GM23338 (cell line): ENCODE data around the gene TMEM11. TPM values are rescaled to one million over a fixed set of nuclear protein-coding genes. Genes with fewer than 3 reads are reported as not detected.

Experiments
- ATAC-seq: fragments of 200-7000 bp; cut with Tn5 transposase; 3 replicates; pipeline ENCODE4 v1.9.1; 2020
- DNase-seq: peaks from one replicate; pipeline ENCODE4 v3.0.0-alpha.2; 2015; ENCODE audit warnings: low spot score
- H2AFZ ChIP-seq: fragments of 200-600 bp; sonication (generic); 2 replicates; pipeline ENCODE4 v1.8.0; 2016; ENCODE audit warnings: antibody characterized with exemption, mild to moderate bottlenecking, moderate library complexity
- H3F3A ChIP-seq: fragments of 200-600 bp; sonication (generic); replicated peaks from 2 replicates; pipeline ENCODE4 v1.8.0; 2017; ENCODE audit warnings: antibody characterized with exemption, mixed run types, low read depth
- H3K27ac ChIP-seq: fragments of 200-600 bp; sonication (generic); 2 replicates; pipeline ENCODE4 v1.6.1; 2016; ENCODE audit warnings: low read depth
- H3K27me3 ChIP-seq: fragments of 200-600 bp; sonication (generic); 2 replicates; pipeline ENCODE4 v1.8.0; 2016; ENCODE audit warnings: mild to moderate bottlenecking, mixed run types, moderate library complexity; ENCODE audit not compliant: insufficient read depth
- H3K36me3 ChIP-seq: fragments of 200-600 bp; sonication (generic); 2 replicates; pipeline ENCODE4 v1.8.0; 2016; ENCODE audit warnings: mild to moderate bottlenecking; ENCODE audit not compliant: insufficient read depth
- H3K4me1 ChIP-seq: fragments of 200-600 bp; sonication (generic); 2 replicates; pipeline ENCODE4 v1.8.0; 2016; ENCODE audit warnings: mild to moderate bottlenecking, moderate library complexity; ENCODE audit not compliant: insufficient read depth
- H3K4me2 ChIP-seq: fragments of 200-600 bp; sonication (generic); 2 replicates; pipeline ENCODE4 v1.7.1; 2017; ENCODE audit warnings: mixed run types
- H3K4me3 ChIP-seq: fragments of 200-600 bp; sonication (generic); 2 replicates; pipeline ENCODE4 v1.6.1; 2016; ENCODE audit warnings: mixed run types
- H3K79me2 ChIP-seq: fragments of 200-600 bp; sonication (generic); replicated peaks from 2 replicates; pipeline ENCODE4 v1.8.0; 2017; ENCODE audit warnings: mild to moderate bottlenecking; ENCODE audit not compliant: insufficient read depth
- H3K9me2 ChIP-seq: fragments of 200-600 bp; sonication (generic); 2 replicates; pipeline ENCODE4 v1.8.0; 2017; ENCODE audit not compliant: insufficient read depth
- H4K20me1 ChIP-seq: fragments of 200-600 bp; sonication (generic); replicated peaks from 2 replicates; pipeline ENCODE4 v1.8.0; 2017; ENCODE audit warnings: mild to moderate bottlenecking; ENCODE audit not compliant: insufficient read depth
- H3K27ac Mint-ChIP-seq: 2 replicates; pipeline ENCODE4 v1.8.0; 2020; ENCODE audit warnings: inconsistent platforms, mild to moderate bottlenecking, moderate library complexity, mixed read lengths
- H3K27me3 Mint-ChIP-seq: 3 replicates; pipeline ENCODE4 v1.8.0; 2022; ENCODE audit warnings: low read depth, mild to moderate bottlenecking, moderate library complexity, mixed read lengths, inconsistent platforms; ENCODE audit not compliant: insufficient read depth, poor library complexity
- H3K36me3 Mint-ChIP-seq: 3 replicates; pipeline ENCODE4 v1.8.0; 2021; ENCODE audit warnings: low read depth, mild to moderate bottlenecking, inconsistent platforms, moderate library complexity, mixed read lengths
- H3K4me1 Mint-ChIP-seq: 3 replicates; pipeline ENCODE4 v1.8.0; 2020; ENCODE audit warnings: mild to moderate bottlenecking, inconsistent platforms, mixed read lengths
- H3K4me3 Mint-ChIP-seq: 3 replicates; pipeline ENCODE4 v1.8.0; 2021; ENCODE audit warnings: moderate library complexity, mild to moderate bottlenecking, inconsistent platforms, mixed read lengths
- H3K9me3 Mint-ChIP-seq: 3 replicates; pipeline ENCODE4 v1.8.0; 2020; ENCODE audit warnings: moderate library complexity, mild to moderate bottlenecking, inconsistent platforms, mixed read lengths
- EZH2 ChIP-seq: fragments of 200-600 bp; sonication (generic); IDR thresholded peaks from one replicate; pipeline ENCODE4 v1.8.0; 2017; ENCODE audit warnings: antibody characterized with exemption, mild to moderate bottlenecking, low read depth; ENCODE audit not compliant: unreplicated experiment
- EZH2phosphoT487 ChIP-seq: fragments of 200-600 bp; sonication (generic); IDR thresholded peaks from one replicate; pipeline ENCODE4 v1.8.1; 2018; ENCODE audit warnings: antibody characterized with exemption; ENCODE audit not compliant: unreplicated experiment
- ZNF114 ChIP-seq: fragments of 250-450 bp; sonication (Bioruptor Pico); IDR thresholded peaks from 2 replicates; pipeline ENCODE4 v1.5.0; 2020; ENCODE audit warnings: mild to moderate bottlenecking, moderate library complexity
- polyA plus RNA-seq: library from polyadenylated mRNA; unstranded; fragments of >200 nt; fragmentation: Nextera tagmentation; extraction: Ambion mirVana; gene quantifications from 2 replicates; pipeline ENCODE4 v1.2.1, GENCODE V29; 2016
- total RNA-seq: library from RNA; depleted of rRNA; stranded (reverse); fragments of >200 nt; shearing (Covaris generic); gene quantifications from 2 replicates; pipeline ENCODE4 v1.2.3, GENCODE V29; 2014
- TF ChIP-seq, protein P1 (sequence below), 2 experiments: fragments of 200-600 bp in 1 of 2; sonication (generic) in 1 of 2; conservative IDR thresholded peaks; 2 replicates each; pipeline versions ENCODE4 v1.5.1 to v1.6.1; 2016 to 2017; ENCODE audit warnings: antibody characterized with exemption in 2 of 2, low read depth in 2 of 2, mild to moderate bottlenecking in 2 of 2, moderate library complexity in 1 of 2
- TF ChIP-seq, protein P2 (sequence below): fragments of 250-450 bp; sonication (Bioruptor Pico); IDR thresholded peaks from 2 replicates; pipeline ENCODE4 v1.5.0; 2020; ENCODE audit warnings: mild to moderate bottlenecking, moderate library complexity

The TMEM11 gene
- total and polyA plus RNA-seq, 2 experiments from 2014 or later, result 38.5 to 90.2 TPM

DNA sequence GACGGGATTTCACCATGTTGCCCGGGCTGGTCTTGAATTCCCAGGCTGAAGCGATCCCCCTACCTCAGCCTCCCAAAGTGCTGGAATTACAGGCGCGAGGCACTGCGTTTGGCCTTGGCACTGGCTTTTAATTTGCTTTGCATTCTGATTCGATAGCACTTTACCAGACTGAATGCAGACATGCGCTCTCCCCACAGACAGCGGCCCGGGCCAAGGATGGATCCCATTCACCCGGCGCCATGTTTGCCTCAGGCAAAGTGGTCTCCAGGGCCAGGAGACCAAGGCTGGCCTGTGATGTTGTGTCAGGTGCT is 45.5 kb downstream of the TMEM11 start:
- TF ChIP-seq EZH2phosphoT487 (no peak), EZH2 (no peak), ZNF114 (CRISPR knock-in tag) (no peak)
- TF ChIP-seq, protein P1, sequence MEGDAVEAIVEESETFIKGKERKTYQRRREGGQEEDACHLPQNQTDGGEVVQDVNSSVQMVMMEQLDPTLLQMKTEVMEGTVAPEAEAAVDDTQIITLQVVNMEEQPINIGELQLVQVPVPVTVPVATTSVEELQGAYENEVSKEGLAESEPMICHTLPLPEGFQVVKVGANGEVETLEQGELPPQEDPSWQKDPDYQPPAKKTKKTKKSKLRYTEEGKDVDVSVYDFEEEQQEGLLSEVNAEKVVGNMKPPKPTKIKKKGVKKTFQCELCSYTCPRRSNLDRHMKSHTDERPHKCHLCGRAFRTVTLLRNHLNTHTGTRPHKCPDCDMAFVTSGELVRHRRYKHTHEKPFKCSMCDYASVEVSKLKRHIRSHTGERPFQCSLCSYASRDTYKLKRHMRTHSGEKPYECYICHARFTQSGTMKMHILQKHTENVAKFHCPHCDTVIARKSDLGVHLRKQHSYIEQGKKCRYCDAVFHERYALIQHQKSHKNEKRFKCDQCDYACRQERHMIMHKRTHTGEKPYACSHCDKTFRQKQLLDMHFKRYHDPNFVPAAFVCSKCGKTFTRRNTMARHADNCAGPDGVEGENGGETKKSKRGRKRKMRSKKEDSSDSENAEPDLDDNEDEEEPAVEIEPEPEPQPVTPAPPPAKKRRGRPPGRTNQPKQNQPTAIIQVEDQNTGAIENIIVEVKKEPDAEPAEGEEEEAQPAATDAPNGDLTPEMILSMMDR (conservative IDR thresholded peaks at IDR 0.05; ENCODE audit: low read depth in 2 of 2), result no peak
- TF ChIP-seq, protein P2, sequence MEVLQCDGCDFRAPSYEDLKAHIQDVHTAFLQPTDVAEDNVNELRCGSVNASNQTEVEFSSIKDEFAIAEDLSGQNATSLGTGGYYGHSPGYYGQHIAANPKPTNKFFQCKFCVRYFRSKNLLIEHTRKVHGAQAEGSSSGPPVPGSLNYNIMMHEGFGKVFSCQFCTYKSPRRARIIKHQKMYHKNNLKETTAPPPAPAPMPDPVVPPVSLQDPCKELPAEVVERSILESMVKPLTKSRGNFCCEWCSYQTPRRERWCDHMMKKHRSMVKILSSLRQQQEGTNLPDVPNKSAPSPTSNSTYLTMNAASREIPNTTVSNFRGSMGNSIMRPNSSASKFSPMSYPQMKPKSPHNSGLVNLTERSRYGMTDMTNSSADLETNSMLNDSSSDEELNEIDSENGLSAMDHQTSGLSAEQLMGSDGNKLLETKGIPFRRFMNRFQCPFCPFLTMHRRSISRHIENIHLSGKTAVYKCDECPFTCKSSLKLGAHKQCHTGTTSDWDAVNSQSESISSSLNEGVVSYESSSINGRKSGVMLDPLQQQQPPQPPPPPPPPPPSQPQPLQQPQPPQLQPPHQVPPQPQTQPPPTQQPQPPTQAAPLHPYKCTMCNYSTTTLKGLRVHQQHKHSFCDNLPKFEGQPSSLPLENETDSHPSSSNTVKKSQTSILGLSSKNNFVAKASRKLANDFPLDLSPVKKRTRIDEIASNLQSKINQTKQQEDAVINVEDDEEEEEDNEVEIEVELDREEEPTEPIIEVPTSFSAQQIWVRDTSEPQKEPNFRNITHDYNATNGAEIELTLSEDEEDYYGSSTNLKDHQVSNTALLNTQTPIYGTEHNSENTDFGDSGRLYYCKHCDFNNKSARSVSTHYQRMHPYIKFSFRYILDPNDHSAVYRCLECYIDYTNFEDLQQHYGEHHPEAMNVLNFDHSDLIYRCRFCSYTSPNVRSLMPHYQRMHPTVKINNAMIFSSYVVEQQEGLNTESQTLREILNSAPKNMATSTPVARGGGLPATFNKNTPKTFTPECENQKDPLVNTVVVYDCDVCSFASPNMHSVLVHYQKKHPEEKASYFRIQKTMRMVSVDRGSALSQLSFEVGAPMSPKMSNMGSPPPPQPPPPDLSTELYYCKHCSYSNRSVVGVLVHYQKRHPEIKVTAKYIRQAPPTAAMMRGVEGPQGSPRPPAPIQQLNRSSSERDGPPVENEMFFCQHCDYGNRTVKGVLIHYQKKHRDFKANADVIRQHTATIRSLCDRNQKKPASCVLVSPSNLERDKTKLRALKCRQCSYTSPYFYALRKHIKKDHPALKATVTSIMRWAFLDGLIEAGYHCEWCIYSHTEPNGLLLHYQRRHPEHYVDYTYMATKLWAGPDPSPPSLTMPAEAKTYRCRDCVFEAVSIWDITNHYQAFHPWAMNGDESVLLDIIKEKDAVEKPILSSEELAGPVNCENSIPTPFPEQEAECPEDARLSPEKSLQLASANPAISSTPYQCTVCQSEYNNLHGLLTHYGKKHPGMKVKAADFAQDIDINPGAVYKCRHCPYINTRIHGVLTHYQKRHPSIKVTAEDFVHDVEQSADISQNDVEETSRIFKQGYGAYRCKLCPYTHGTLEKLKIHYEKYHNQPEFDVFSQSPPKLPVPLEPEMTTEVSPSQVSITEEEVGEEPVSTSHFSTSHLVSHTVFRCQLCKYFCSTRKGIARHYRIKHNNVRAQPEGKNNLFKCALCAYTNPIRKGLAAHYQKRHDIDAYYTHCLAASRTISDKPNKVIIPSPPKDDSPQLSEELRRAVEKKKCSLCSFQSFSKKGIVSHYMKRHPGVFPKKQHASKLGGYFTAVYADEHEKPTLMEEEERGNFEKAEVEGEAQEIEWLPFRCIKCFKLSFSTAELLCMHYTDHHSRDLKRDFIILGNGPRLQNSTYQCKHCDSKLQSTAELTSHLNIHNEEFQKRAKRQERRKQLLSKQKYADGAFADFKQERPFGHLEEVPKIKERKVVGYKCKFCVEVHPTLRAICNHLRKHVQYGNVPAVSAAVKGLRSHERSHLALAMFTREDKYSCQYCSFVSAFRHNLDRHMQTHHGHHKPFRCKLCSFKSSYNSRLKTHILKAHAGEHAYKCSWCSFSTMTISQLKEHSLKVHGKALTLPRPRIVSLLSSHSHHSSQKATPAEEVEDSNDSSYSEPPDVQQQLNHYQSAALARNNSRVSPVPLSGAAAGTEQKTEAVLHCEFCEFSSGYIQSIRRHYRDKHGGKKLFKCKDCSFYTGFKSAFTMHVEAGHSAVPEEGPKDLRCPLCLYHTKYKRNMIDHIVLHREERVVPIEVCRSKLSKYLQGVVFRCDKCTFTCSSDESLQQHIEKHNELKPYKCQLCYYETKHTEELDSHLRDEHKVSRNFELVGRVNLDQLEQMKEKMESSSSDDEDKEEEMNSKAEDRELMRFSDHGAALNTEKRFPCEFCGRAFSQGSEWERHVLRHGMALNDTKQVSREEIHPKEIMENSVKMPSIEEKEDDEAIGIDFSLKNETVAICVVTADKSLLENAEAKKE, result no peak
- Mint-ChIP-seq H3K9me3 (no peaks in the 10 kb centered on the region), H3K27ac (no peak overlapping the region), H3K4me3 (no peak overlapping the region), H3K27me3 (peaks cover 7% of the 10 kb centered on the region), H3K4me1 (no peaks in the 10 kb centered on the region; the same call in 2 of the 3 replicates), H3K36me3 (peaks cover 7% of the 10 kb centered on the region; the same call in 2 of the 3 replicates)
- Histone ChIP-seq H3K36me3 (no peaks in the 10 kb centered on the region), H3K27me3 (no peaks in the 10 kb centered on the region), H3K4me3 (no peak overlapping the region), H3K4me1 (no peaks in the 10 kb centered on the region), H3K9me2 (no peaks in the 10 kb centered on the region), H2AFZ (no peak overlapping the region), H3K79me2 (no peaks in the 10 kb centered on the region), H3K27ac (no peak overlapping the region), H3F3A (no peaks in the 10 kb centered on the region), H3K4me2 (no peak overlapping the region), H4K20me1 (no peaks in the 10 kb centered on the region)
- no peak for ATAC-seq
- no peak for DNase-seq
